SK-N-SH (cell line): Measurements from ENCODE around the gene TRIM40. TPM values are rescaled to one million over a fixed set of nuclear protein-coding genes. Genes with fewer than 3 reads are reported as not detected.

Experiments used
- CTCF ChIA-PET: fragments of 300-600, 350-600 bp; formaldehyde crosslinking; extraction: SDS; loops from one replicate; lab custom pipeline; 2021; lab: Yijun Ruan, JAX
- POLR2A ChIA-PET: fragments of 350-600 bp; sonication (Branson Sonifier 250); formaldehyde crosslinking; extraction: SDS; loops from one replicate; lab custom pipeline; 2020; ENCODE audit warnings: antibody characterized with exemption, inconsistent platforms; lab: Yijun Ruan, JAX
- DNase-seq: peaks from one replicate; pipeline ENCODE4 v3.0.0; 2012
- H2AFZ ChIP-seq: fragments of 200-600 bp; sonication (generic); 2 replicates; pipeline ENCODE4 v1.8.1; 2016; ENCODE audit warnings: antibody characterized with exemption, mild to moderate bottlenecking, low read depth
- H3F3A ChIP-seq: fragments of 200-600 bp; sonication (generic); replicated peaks from 2 replicates; pipeline ENCODE3; 2016; ENCODE audit warnings: antibody characterized with exemption, mild to moderate bottlenecking; ENCODE audit not compliant: insufficient read depth
- H3K27ac ChIP-seq, 2 experiments: fragments of 200-500 bp in 1 of 2; fragments of 200-600 bp in 1 of 2; sonication (Bioruptor generic) in 1 of 2; sonication (generic), shearing (Covaris generic) in 1 of 2; 2 replicates each; pipeline versions ENCODE4 v1.5.1 to v1.6.1; 2014 to 2016; ENCODE audit warnings: low read depth in 2 of 2, inconsistent platforms in 1 of 2, low read length in 1 of 2, mild to moderate bottlenecking in 1 of 2, mixed read lengths in 1 of 2
- H3K27me3 ChIP-seq: fragments of 200-600 bp; sonication (generic), shearing (Covaris generic); 2 replicates; pipeline ENCODE4 v1.6.1; 2016; ENCODE audit warnings: mixed run types; ENCODE audit not compliant: insufficient read depth
- H3K36me3 ChIP-seq, 2 experiments: fragments of 200-500 bp in 1 of 2; fragments of 200-600 bp in 1 of 2; sonication (Bioruptor generic) in 1 of 2; sonication (generic) in 1 of 2; replicated peaks in 1 of 2; 2 replicates each; pipeline versions ENCODE3 to v1.5.1; 2014 to 2016; ENCODE audit warnings: low read length in 1 of 2, mild to moderate bottlenecking in 1 of 2; ENCODE audit not compliant: insufficient read depth in 2 of 2, control insufficient read depth in 1 of 2
- H3K4me1 ChIP-seq, 2 experiments: fragments of 200-500 bp in 1 of 2; fragments of 200-600 bp in 1 of 2; sonication (Bioruptor generic) in 1 of 2; sonication (generic), shearing (Covaris generic) in 1 of 2; 2 replicates each; pipeline versions ENCODE4 v1.5.1 to v1.6.1; 2014 to 2016; ENCODE audit warnings: low read depth in 1 of 2, low read length in 1 of 2, mixed run types in 1 of 2; ENCODE audit not compliant: insufficient read depth in 2 of 2, control insufficient read depth in 1 of 2
- H3K4me2 ChIP-seq: fragments of 200-600 bp; sonication (generic), shearing (Covaris generic); 2 replicates; pipeline ENCODE4 v1.6.1; 2017; ENCODE audit warnings: mixed run types
- H3K4me3 ChIP-seq, 2 experiments: fragments of 200-500 bp in 1 of 2; fragments of 200-600 bp in 1 of 2; sonication (Bioruptor generic) in 1 of 2; sonication (generic), shearing (Covaris generic) in 1 of 2; 2 replicates each; pipeline versions ENCODE4 v1.5.1 to v1.8.1; 2014 to 2016; ENCODE audit warnings: low read depth in 2 of 2, inconsistent platforms in 1 of 2, low read length in 1 of 2, mild to moderate bottlenecking in 1 of 2, mixed read lengths in 1 of 2, moderate library complexity in 1 of 2
- H3K79me2 ChIP-seq: fragments of 200-600 bp; sonication (generic); 2 replicates; pipeline ENCODE4 v1.8.1; 2017; ENCODE audit warnings: mild to moderate bottlenecking; ENCODE audit not compliant: insufficient read depth
- H3K9ac ChIP-seq: fragments of 200-600 bp; sonication (generic); 2 replicates; pipeline ENCODE4 v1.6.1; 2017; ENCODE audit warnings: mixed run types
- H3K9me2 ChIP-seq: fragments of 200-600 bp; sonication (generic); 2 replicates; pipeline ENCODE4 v1.6.1; 2017; ENCODE audit warnings: mixed run types
- H3K9me3 ChIP-seq: fragments of 200-600 bp; sonication (generic); 2 replicates; pipeline ENCODE4 v1.6.1; 2017; ENCODE audit warnings: mixed run types, mild to moderate bottlenecking, moderate library complexity
- H4K20me1 ChIP-seq: fragments of 200-600 bp; sonication (generic); 2 replicates; pipeline ENCODE4 v1.6.1; 2017; ENCODE audit warnings: mild to moderate bottlenecking, mixed run types; ENCODE audit not compliant: insufficient read depth
- ELF1 ChIP-seq: IDR thresholded peaks from 2 replicates; pipeline ENCODE4 v1.4.0; 2012
- EP300 ChIP-seq, 2 experiments: IDR thresholded peaks; 2 replicates each; pipeline versions ENCODE4 v1.4.0 to v1.6.1; 2012; ENCODE audit warnings: borderline replicate concordance in 1 of 2, low read depth in 1 of 2, low read length in 1 of 2
- FOSL2 ChIP-seq: IDR thresholded peaks from 2 replicates; pipeline ENCODE4 v1.4.0; 2012; ENCODE audit warnings: low read depth, mild to moderate bottlenecking, moderate library complexity, borderline replicate concordance
- FOXJ3 ChIP-seq: sonication (generic); formaldehyde crosslinking; IDR thresholded peaks from 2 replicates; pipeline ENCODE4 v1.5.1; 2020; ENCODE audit warnings: mild to moderate bottlenecking, missing genetic modification reagents
- FOXM1 ChIP-seq: IDR thresholded peaks from 2 replicates; pipeline ENCODE4 v1.4.0; 2012; ENCODE audit warnings: low read depth, mild to moderate bottlenecking
- GATA2 ChIP-seq: sonication (generic); formaldehyde crosslinking; IDR thresholded peaks from 2 replicates; pipeline ENCODE4 v1.5.0; 2020; ENCODE audit warnings: mild to moderate bottlenecking, missing genetic modification reagents
- JUND ChIP-seq: IDR thresholded peaks from 2 replicates; pipeline ENCODE4 v1.4.0; 2012
- MXI1 ChIP-seq: IDR thresholded peaks from 2 replicates; pipeline ENCODE4 v1.6.1; 2012; ENCODE audit warnings: mild to moderate bottlenecking, low read depth, low read length, improper control_type of control experiment
- POLR2AphosphoS5 ChIP-seq: IDR thresholded peaks from 2 replicates; pipeline ENCODE4 v1.6.1; 2012; ENCODE audit warnings: low read depth, low read length
- RAD21 ChIP-seq: IDR thresholded peaks from 2 replicates; pipeline ENCODE4 v1.6.1; 2012; ENCODE audit warnings: mild to moderate bottlenecking, low read length
- REST ChIP-seq: IDR thresholded peaks from 2 replicates; pipeline ENCODE4 v1.6.1; 2012; ENCODE audit warnings: mild to moderate bottlenecking, low read depth, low read length, moderate library complexity
- SMC3 ChIP-seq: IDR thresholded peaks from 2 replicates; pipeline ENCODE4 v1.6.1; 2012; ENCODE audit warnings: low read depth, low read length, improper control_type of control experiment
- TAF1 ChIP-seq: IDR thresholded peaks from 2 replicates; pipeline ENCODE4 v1.6.1; 2012; ENCODE audit warnings: low read depth, mild to moderate bottlenecking, low read length, moderate library complexity, borderline replicate concordance
- TEAD4 ChIP-seq: IDR thresholded peaks from 2 replicates; pipeline ENCODE4 v1.4.0; 2012; ENCODE audit warnings: mild to moderate bottlenecking, borderline replicate concordance; ENCODE audit not compliant: insufficient read depth
- YY1 ChIP-seq: IDR thresholded peaks from 2 replicates; pipeline ENCODE4 v1.4.0; 2012; ENCODE audit warnings: low read depth, mild to moderate bottlenecking
- WGBS: methylation state at CpG from one replicate; pipeline ENCODE4 v1.1.6; 2017; ENCODE audit warnings: low lambda C conversion rate; 5-methylcytosine and 5-hydroxymethylcytosine counted together
- polyA plus RNA-seq, 3 experiments: library from polyadenylated mRNA; depleted of rRNA; stranded (reverse); fragments of >200 nt; gene quantifications; 2 replicates each; pipeline ENCODE4 v1.2.3, GENCODE V29; 2012

Gene TRIM40
- polyA plus RNA-seq, 1 of the 3 experiments (the other 2 are of a cell fraction), result not detected

- Histone ChIP-seq H3K4me3 (no peak overlapping the region), H3K79me2 (no peaks in the 10 kb centered on the region), H3K9me3 (no peaks in the 10 kb centered on the region), H2AFZ (no peak overlapping the region), H3F3A (no peaks in the 10 kb centered on the region), H3K4me1 (peaks cover 0 to 3% of the 10 kb centered on the region in 2 experiments; a peak in 1 of 4 replicates), H3K36me3 (no peaks in the 10 kb centered on the region), H3K9me2 (no peaks in the 10 kb centered on the region), H4K20me1 (no peaks in the 10 kb centered on the region), H3K27me3 (peaks cover 60% of the 10 kb centered on the region), H3K4me2 (no peak overlapping the region), H3K27ac (no peak overlapping the region), H3K9ac (no peak overlapping the region)
- DNase-seq, result no peak
- TF ChIP-seq FOXJ3 (CRISPR knock-in tag) (no peak), POLR2AphosphoS5 (no peak), GATA2 (CRISPR knock-in tag) (no peak), JUND (no peak), FOSL2 (no peak), FOXM1 (no peak), EP300 (IDR thresholded peaks at IDR 0.05; ENCODE audit: borderline replicate concordance in 1 of 2, low read depth in 1 of 2, low read length in 1 of 2) (no peak), TAF1 (no peak), REST (no peak), RAD21 (no peak), ELF1 (no peak), SMC3 (no peak), TEAD4 (no peak)
- POLR2A ChIA-PET, result no interaction called here
- CTCF ChIA-PET, result interaction anchor here (1.2 kb wide), 1 partner anchor 69 kb away, joined by 5 read pairs; no protein-coding TSS in a partner anchor
- WGBS, result 52% methylated on average over 4 of the region's 4 CpGs
These were observed 36.7 kb downstream of the TRIM40 start for GRCh38 chr6:30172681-30173080.

- Histone ChIP-seq H3K27me3 (peaks cover 35% of the 10 kb centered on the region), H3K4me2 (no peak overlapping the region)
- TF ChIP-seq YY1, result no peak
- TF ChIP-seq MXI1, result no peak
- no peak for TF ChIP-seq TEAD4
These were observed 39.8 kb downstream of the TRIM40 start for GRCh38 chr6:30175765-30176164.

More at GRCh38 chr6:30175765-30176164, 39.8 kb downstream of the TRIM40 start:
- H3F3A ChIP-seq, result no peaks in the 10 kb centered on the region
- H3K9ac ChIP-seq, result no peak overlapping the region
- no peak overlapping the region for H2AFZ ChIP-seq
- H3K4me1 ChIP-seq, result peaks cover 0 to 3% of the 10 kb centered on the region in 2 experiments; a peak in 1 of 4 replicates
- no peaks in the 10 kb centered on the region for H3K79me2 ChIP-seq
- H3K27ac ChIP-seq, result no peak overlapping the region
- H4K20me1 ChIP-seq, result no peaks in the 10 kb centered on the region
- POLR2A ChIA-PET, result no interaction called here
- H3K4me3 ChIP-seq, result no peak overlapping the region
- 7% methylated on average over 2 of the region's 2 CpGs for WGBS
- H3K9me3 ChIP-seq, result peaks cover 10% of the 10 kb centered on the region; the same call in 1 of the 2 replicates
- H3K9me2 ChIP-seq, result no peaks in the 10 kb centered on the region
- CTCF ChIA-PET, result interaction anchor here (1.0 kb wide), 1 partner anchor 33 kb away, joined by 3 read pairs; no protein-coding TSS in a partner anchor
- DNase-seq, result no peak
- no peaks in the 10 kb centered on the region for H3K36me3 ChIP-seq
